Measurements from ENCODE around the gene UBE2V1.
A peak's percentile ranks its signal among the peaks of the same experiment; 100 is the strongest.
"Not testable (repeated sequence)": the region's sequence is repeated elsewhere in the genome, so short reads cannot be mapped to it uniquely, and the experiment has no call there.

The UBE2V1 gene

DNA sequence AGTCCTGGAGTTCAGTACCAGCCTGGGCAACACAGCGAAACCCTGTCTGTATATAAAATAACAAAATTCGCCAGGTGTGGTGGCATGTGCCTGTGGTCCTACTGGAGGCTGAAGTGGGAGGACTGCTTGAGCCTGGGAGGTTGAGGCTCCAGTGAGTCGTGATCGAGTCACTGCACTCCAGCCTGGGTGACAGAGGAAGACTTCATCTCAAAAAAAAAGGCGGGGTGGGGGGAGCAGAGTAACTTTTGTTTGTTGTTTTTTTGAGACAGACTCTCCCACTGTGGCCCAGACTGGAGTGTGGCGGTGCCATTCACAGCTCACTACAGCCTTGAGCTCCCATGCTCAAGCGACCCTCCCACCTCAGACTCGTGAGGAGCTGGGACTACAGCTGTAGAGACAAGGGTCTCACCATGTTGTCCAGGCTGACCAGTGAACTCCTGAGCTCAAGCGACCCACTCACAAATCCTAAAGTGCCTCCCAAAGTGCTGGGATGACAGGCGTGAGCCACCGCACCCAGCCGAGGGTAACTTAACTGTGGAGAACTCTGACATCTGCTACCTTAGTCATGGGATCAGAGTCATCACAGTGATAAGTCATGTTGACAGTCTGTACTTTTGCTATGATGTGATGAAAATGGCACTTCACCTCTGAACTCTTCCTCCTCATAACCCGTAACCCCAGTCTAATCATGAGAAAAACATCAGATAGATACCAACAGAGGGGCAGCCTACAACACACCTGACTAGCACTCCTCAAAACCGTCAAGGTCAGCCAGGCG lies 24.1 kb upstream of the UBE2V1 start:
- no peak for DNase-seq

DNA sequence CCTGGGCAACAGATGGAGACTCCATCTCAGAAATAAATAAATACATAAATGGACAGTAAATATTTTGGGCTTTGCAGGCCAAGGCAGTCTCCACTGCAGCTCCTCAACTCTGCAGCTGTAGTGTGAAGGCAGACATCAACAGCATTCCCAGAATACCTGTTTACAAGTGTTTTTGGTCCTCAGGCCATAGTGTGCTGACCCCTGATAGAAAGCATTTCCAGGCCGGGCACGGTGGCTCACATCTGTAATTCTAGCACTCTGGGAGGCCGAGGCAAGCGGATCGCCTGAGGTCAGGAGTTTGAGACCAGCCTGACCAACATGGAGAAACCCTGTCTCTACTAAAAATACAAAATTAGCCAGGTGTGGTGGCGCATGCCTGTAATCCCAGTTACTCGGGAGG lies 22.2 kb upstream of the UBE2V1 start:
- DNase-seq, result not testable (repeated sequence)

DNA sequence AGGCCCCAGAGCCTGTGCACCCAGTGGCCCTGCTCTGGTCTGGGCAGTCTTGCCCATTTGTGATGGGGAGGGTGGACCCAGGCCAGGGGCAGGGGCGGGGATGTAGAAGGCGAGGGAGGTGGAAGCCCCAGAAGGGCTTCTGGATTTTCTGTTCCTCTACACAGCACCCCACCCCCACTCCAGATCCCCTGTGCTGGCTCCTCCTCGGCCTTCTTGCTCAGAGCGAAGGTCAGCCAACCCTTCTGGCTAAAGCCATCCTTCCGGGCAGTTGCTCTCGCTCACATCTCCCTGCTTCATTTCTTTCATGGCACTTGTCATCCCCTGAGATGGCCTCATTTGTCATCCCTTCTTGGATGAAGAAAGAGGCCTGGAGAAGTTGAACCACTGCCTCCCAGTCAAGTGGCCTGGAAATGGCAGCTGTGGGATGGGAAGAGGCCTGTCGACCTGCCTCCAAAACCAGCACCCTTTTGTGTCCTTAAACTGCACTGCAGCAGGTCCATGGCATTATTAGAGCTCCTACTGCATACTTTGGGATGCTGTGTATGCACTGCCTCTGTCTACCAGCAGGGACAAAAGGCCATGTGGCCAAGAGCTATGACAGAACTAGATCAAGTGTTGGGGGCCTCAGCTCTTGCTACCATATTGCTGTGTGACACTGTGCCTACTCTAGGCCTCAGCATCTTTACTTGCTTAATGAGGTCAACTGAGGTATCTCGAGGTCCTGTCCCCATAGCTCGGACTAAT lies 20.7 kb upstream of the UBE2V1 start:
- DNase-seq, result no peak

DNA sequence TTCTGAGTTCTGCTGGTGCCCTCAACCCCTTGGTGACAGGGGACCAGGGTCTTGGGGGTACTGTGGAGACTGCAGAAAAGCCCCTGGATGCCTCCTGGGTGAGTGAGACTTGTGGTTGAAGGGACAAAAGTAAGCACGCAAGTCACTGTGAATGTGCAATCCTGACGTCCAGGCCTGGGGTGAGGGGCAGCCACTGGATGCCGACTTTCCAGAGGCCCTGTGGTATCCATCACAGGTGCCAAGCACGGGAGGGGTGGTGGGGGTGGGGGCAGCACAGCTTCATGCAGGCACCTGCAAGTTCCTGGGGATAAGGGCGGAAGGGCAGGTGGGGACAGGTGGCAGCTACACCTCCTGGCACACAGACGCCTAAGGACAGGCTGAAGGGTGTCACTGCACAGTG lies 20.1 kb upstream of the UBE2V1 start:
- no peak for DNase-seq

DNA sequence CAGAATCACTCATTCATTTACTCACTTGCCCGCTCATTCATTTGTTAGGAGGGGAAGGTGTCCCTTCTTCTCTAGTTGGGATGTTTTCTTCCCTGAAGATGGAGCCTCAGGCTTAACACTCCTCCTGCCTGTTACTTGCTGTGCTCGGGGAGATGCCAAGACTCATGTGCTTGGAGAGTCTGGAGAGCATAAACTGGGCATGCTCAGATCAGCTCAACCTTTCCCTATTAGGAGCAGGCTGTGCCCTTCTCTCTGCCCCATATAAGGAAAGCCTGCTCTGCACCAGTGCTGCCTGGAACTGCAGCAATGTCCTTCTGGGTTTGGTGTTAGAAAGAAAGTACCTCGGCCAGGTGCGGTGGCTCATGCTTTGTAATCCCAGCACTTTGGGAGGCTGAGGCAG lies 18.0 kb upstream of the UBE2V1 start:
- DNase-seq, result no peak

DNA sequence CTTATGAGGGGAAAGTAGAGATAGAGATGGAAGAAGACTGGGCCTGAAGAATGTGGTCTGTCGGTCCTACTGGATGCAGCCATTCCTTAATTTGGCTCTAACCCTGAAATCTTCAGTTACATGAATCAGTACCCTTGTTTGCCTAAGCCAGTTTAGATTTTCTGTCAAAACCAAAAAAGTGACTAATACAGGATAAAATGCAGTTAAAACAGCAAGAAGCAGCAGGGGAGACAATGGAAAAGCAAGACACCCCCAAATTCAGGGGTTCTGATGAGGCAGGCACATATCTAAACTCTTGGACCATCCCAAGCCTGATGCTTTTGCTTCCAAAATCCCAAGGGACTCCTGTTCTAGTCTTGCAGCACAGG lies 17.4 kb upstream of the UBE2V1 start:
- no peak for DNase-seq

DNA sequence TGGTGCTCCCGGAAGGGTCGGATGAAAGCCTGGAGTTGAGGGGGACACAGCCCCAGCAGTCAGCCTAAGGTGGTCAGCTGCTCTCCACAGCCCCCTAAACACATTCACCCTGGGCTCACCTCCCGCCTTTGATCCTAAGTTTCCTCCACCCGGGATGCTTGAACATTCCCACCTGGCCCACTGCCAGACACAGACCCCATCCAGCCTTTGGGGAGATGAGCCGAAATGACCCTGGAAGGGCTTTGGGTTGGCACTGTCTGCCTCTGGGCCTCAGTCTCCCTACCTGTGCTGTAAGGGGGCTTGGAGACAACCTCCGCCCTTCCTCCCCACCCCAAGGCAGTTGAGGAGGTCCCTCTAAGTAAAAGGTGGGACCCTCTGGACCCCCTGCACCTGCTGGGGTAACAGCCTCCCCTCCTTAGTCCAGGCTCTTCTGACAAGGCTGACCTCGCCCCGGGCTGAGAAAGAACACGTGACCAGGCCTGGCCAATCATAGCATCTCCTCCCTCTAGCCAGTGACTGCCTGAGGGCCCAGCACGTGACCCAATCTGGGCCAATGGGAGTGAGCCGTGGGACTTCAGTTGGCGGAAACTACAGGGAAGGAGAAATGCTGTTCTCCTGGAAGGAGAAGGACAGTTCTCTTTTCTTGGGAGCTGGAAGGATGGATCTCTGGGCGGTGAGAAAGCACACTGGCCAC lies 16.9 kb upstream of the UBE2V1 start:
- DNase-seq, result no peak

DNA sequence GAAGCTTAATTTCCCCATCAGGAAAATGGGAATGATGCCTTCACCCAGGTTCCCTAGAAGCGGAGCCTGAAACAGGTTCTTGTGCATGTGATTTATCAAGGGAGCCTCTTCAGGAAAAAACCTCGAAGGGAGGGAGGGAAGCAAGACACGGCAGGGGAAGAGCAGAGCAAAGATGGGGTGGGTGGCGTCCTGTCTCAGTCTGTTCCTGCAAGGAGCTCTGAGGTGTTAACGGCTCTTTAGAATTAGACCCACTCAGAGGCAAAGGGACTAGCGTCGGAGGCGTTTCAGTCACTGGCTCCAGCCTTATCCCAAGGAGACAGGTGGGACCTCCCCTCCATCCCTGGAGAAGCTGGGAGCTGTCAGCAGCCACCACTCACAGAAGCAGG lies 15.6 kb upstream of the UBE2V1 start:
- no peak for DNase-seq

DNA sequence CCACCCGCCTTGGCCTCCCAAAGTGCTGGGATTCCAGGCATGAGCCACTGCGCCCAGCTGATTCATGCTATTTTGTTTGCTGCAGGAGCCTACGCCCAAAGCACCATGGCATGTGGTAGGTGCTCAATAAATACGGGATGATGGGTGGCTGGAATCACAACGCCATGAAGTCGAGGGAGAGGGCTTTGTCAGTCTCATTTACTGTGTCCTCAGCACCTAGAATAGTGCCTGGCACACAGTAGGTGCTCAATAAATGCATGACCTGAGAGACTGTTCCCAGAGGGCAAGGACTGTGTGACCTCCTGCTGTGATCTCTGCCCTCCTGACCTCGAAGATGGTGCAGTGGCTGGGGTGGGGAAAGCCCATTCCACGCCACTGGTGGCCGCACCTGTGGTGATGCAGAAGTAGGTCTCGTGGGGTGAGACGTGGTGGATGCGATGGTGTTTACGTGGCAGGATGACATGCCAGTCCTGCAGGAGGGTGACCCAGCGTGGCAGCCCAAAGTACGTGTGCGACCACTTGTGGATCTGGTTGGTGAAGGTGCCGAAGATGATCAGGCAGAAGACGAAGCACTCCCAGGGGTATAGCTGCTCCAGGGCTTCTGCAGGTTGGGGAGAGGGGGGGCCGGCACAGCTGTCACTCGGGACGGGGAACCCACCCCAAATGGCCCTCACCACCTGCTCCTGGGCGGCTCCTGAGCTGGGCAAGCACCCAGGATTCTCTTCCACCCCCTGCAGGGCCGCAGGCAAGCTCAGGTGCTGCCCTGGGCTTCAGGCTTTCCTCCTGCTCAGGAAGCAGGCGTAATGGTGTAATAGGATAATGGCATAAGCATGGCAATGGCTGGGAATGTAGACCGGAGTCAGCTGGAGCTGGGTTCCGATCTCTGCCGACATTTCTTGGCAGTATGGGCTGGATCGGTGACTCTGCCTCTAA lies 14.9 kb upstream of the UBE2V1 start:
- no peak for DNase-seq

DNA sequence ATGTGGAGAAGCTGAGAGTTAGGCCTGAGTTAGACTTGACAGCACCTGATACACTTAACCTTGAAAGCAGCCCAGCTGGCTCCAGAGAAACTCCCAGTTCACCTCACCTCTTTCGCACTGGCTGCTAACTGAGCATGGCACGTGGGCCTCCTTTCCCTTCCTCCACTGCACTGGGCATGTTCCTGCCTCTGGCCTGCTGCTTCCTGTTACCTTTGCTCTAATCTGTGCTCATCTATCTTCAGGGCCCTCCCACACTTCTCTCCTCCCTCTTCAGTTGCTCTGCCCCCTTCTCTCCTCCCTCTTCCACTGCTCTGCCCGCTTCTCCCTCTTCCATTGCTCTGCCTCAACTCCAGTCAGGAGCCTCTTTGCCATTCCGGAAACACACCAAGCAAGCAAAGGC lies 13.7 kb upstream of the UBE2V1 start:
- DNase-seq, result no peak

DNA sequence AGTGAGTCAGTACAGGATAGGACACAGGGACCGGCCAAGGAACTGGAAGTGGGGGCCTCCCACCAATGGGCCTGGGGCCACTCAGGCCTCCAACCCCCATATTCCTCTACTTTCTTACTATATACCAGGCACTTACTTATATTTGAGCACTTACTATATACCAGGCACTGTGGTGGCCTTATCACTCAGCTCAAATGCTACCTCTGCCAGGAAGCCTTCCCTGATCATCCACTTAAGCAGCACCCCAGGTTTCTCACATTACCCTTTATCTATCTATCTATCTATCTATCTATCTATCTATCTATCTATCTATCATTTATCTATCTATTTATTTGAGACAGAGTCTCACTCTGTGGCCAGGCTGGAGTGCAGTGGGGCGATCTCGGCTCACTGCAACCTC lies 12.3 kb upstream of the UBE2V1 start:
- no peak for DNase-seq

DNA sequence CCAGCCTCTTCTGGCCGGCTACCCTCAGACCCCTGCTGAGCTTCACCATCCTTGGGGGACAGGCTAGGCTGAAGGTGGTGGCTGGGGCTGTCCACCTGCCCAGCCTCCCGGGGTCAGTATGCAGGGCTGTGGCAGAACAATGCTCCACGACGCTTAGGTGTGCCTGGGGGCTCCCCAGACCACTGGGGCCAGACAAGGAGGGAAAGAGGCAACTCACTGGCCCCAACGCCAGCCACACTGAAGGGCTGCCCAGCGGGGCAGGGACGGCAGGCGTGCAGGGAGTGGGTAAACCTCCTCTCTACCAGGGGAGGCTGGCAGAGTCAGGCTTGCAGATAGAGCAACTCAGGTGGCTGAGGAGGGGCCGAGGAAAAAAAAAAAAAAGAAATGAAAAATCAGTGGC lies 11.5 kb upstream of the UBE2V1 start:
- DNase-seq, result no peak

DNA sequence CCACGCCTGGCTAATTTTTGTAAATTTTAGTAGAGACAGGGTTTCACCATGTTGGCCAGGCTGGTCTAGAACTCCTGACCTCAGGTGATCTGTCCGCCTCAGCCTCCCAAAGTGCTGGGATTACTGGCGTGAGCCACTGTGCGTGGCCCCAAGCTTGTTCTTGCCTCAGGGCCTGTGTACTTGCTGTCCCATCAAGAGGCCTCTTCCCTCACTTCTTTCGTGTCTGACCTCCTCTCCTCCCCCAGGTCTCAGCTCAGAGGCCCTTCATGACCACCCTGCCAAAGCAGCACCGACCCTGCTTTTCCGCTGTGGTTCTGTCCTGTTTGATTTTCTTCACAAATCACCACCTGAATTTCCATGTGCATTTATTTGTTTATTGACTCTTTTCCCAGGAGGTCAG lies 10.5 kb upstream of the UBE2V1 start:
- DNase-seq, result no peak

DNA sequence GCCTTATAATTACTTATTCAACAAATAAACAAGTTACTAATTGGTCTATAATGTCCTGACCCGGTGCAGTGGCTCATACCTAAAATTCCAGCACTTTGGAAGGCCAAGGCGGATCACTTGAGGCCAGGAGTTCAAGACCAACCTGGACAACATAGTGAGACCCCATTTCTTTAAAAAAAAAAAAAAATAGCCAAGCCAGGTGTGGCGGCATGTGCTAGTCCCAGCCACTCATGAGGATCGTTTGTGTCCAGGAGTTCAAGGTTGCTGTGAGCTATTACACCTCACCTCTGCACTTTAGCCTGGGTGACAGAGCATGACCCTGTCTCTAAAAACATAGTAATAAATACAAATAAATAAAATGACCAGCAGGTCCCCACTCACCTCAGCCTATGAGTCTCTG lies 9.8 kb upstream of the UBE2V1 start:
- DNase-seq, result no peak

DNA sequence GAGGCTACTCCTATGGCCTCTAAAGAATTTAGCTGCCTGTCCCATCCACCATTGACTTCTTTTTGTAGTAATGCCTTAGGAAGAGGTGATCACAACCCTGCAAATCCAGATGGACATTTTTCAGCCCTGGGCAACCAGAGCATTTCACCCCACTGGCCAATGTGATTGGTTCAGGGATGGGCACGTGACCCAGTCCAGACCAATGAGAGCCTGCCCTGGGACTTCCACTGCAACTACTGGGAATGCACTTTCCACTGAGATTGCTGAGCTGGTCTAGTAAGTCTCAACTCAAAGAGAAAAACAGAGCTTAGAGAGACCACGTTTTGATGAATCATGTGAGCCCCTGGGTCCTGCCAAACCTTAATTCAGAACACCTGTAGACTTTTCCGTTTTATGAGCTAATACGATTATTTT lies 8.9 kb upstream of the UBE2V1 start:
- no peak for DNase-seq

DNA sequence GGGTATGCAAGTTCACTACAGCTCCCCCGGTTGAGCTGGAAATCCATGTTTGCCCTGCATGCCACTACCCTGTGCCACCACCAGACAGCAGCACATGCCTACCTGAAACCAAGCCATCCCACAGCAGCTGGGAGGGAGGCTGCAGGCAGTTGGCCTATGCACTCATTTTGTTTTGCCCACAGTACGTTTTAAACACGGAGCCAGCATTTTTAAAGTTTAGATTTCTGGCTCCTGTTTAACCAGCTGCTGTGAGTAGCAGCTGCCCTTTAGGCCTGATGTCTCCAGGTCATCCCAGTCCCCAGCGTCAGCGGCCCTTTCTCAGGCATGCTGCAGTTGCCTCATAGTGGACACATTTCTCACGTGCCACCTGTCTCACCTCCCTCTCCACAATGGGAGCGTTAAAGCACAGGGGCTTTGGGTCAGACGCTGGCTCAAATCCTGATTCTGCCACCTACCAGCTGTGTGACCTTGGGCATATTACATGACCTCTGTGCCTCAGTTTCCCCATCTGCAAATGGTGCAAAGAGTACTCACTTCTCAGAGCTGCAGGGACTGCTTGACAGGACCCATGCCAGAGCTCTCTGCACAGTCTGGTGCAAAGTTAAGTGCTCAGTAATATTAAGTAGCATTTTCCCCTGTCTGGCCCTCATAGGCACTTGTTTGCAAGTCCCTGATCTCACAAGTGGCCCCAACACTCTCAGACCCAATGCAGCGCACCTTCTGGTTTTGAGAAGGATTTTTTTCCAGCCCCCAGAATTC lies 8.2 kb upstream of the UBE2V1 start:
- peak; percentile 15 for DNase-seq

DNA sequence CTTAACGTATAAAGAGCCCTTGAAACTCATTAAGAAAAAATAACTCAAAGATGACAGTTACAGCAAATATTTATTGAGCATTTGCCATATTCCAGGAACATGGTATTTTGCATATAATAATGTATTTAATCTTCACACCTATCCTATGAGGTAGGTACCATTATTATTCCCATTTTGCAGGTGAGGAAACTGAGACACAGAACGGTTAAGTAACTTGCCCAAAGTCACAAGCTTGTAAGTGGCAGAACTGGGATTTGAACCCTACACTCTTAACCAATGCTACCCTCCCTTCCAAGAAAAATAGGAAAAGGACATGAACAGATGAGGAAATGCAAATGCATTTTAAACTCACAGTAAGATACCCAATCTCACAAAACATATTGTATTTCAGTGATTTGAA lies 5.3 kb upstream of the UBE2V1 start:
- DNase-seq, result no peak

DNA sequence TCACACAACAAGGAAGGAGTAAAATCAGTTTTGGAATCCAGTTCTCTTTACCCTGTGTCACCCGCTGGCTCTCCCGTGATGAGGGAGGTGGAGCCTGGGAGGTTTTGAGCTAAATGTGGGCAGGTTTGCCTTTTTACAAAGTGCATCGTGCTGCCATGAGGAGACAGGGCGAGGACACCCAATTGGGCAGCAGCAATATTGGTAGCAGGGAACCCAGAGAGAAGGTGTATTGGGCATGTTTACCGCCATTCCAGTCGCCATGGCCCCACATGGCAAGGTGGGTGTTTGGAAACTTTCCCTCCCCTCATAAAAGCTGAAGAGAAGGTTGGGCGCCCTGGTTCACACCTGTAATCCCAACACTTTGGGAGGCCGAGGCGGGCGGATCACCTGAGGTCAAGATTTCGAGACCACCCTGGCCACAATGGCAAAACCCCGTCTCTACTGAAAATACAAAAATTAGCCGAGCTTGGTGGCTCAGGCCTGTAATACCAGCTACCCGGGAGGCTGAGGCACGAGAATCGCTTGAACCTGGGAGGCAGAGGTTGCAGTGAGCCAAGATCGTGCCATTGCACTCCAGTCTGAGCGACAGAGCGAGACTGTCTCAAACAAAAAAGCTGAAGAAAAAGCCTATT lies 3.5 kb upstream of the UBE2V1 start:
- DNase-seq, result no peak

DNA sequence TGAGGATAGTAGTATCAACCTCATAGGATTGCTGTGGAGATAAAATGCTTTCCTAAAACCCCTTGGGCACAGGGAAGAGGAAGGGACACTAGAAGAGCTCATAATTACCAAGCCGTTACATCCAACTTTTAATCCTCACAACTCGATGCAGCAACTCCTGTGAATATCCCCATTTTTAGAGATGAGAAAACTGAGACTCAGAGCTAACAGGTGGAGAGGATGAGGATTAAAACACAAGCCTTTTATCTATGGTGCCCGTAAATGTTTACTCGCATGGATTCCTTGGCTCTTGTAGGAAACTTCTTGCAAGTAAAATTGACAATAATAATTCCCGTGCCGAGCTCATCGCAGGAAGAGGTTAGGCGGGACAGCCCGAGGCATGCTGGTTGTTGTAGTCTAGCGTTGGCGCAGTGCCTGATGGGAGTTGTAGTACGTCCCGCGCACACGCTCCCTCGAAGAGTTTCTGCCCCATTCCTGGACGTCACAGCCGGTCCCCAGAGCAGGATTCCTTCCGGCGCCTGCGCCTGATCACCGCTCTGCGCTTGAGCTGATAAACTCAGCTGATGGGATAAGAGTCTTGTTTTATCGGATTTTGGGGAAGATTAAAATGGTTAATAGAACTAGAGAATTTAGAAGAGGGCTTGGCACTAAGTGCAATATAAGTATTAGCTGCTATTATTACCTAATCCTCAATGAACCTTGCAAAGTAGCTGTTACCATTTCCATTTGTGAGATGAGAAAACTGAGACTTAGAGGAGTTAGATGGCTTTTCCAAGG lies 2.8 kb upstream of the UBE2V1 start:
- peak; percentile 85 for DNase-seq

DNA sequence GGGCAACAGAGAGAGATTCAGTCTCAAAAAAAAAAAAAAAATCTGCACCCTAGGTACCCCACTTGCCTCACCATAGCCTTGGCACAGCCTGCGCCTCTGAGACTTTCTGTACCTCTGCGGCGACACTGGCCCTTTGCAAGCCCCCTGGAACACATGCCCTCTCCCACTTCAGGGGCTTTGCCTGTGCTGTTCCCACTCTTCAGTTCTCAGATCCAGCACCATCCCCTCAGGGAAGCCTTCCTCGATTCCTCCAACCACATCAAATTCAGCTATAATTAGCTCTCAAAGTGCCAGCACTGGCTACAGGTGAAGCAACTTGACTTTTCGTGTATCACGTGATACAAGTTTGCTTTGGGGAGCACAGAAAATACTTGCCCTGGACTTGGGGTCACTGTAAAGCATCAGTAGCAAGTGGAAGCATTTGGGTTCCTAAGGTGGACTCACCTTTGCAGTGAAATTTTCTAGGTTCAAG lies 2.1 kb upstream of the UBE2V1 start:
- DNase-seq, result no peak
